HFFc6 (cell line): ENCODE results near the gene ARHGAP15. TPM values are rescaled to one million over a fixed set of nuclear protein-coding genes. Genes with fewer than 3 reads are reported as not detected.

Experiments used
- DNase-seq: peaks from one replicate; pipeline ENCODE4 v3.0.0-alpha.2; 2018
- H3K27ac Mint-ChIP-seq: 2 replicates; pipeline ENCODE4 v1.8.0; 2020; ENCODE audit warnings: mild to moderate bottlenecking, mixed read lengths
- H3K27me3 Mint-ChIP-seq: 2 replicates; pipeline ENCODE4 v1.8.0; 2021; ENCODE audit warnings: mild to moderate bottlenecking, moderate library complexity, mixed read lengths; ENCODE audit not compliant: insufficient read depth
- H3K36me3 Mint-ChIP-seq: 2 replicates; pipeline ENCODE4 v1.8.0; 2021; ENCODE audit warnings: low read depth, mixed read lengths
- H3K4me1 Mint-ChIP-seq: 2 replicates; pipeline ENCODE4 v1.8.0; 2020; ENCODE audit warnings: low read depth, mixed read lengths
- H3K4me3 Mint-ChIP-seq: 2 replicates; pipeline ENCODE4 v1.8.0; 2020; ENCODE audit warnings: mild to moderate bottlenecking, moderate library complexity, mixed read lengths
- H3K9me3 Mint-ChIP-seq: 2 replicates; pipeline ENCODE4 v1.8.0; 2020; ENCODE audit warnings: mild to moderate bottlenecking, mixed read lengths
- total RNA-seq, 6 experiments: library from RNA; stranded (reverse); fragmentation: NEBNext Ultra II Directional; extraction: Animal tissue kit (Norgen Biotek cat#: 25700); gene quantifications; 2 replicates in 1 of 6; 3 replicates in 5 of 6; pipeline ENCODE4 v1.2.3, GENCODE V29; 2021
- TF ChIP-seq, protein P1 (sequence below): fragments of 200-600 bp; sonication (generic); IDR thresholded peaks from 2 replicates; pipeline ENCODE4 v1.5.0; 2021; ENCODE audit warnings: antibody characterized with exemption, mild to moderate bottlenecking

Gene ARHGAP15
- total RNA-seq, 6 experiments from 2014 or later = not detected

DNA sequence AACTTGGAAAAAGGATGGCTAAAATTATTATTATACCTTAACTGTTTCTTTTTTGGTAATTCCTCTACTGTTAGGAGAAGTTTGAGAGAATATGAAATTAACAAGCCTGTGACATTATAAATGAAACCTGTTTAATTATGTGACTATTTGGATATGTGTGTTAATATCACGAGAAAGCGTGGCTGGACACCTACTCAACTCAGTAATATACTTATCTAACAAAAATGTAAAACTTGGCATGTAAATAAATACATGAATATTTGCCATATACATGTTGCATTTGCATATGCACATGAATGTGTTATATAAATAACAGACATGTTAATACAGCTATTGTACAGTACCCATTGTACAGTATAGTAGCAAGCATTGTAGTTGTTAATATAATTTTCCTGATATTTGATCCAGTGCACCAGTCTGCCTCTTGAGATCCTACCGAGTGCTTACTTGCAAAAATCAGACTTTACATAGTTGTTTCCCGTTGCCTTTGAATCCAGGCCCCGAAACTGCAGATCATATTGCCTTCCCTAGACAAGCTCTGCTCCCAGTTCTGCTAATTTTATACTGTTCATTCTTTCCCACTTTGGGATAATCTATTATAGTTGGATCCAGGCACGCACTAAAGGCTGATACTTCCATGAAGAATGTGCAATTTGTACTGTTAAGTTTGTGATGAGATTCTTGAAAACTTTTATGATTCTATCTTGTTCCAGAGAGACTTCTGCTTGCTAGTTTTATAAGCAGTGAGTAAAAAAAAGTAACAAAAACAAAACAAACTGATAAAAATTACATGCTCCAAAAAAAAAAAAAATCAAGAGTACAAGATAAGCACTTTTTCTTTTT lies 395.6 kb downstream of the ARHGAP15 start:
- H3K4me3 Mint-ChIP-seq = peak overlapping the region; percentile 73
- TF ChIP-seq, protein P1, sequence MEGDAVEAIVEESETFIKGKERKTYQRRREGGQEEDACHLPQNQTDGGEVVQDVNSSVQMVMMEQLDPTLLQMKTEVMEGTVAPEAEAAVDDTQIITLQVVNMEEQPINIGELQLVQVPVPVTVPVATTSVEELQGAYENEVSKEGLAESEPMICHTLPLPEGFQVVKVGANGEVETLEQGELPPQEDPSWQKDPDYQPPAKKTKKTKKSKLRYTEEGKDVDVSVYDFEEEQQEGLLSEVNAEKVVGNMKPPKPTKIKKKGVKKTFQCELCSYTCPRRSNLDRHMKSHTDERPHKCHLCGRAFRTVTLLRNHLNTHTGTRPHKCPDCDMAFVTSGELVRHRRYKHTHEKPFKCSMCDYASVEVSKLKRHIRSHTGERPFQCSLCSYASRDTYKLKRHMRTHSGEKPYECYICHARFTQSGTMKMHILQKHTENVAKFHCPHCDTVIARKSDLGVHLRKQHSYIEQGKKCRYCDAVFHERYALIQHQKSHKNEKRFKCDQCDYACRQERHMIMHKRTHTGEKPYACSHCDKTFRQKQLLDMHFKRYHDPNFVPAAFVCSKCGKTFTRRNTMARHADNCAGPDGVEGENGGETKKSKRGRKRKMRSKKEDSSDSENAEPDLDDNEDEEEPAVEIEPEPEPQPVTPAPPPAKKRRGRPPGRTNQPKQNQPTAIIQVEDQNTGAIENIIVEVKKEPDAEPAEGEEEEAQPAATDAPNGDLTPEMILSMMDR = no peak
- no peaks in the 10 kb centered on the region for H3K36me3 Mint-ChIP-seq
- H3K27me3 Mint-ChIP-seq = no peaks in the 10 kb centered on the region
- H3K27ac Mint-ChIP-seq = peak overlapping the region; percentile 86
- DNase-seq = peak; percentile 74
- H3K4me1 Mint-ChIP-seq = peaks cover 66% of the 10 kb centered on the region
- H3K9me3 Mint-ChIP-seq = no peaks in the 10 kb centered on the region

DNA sequence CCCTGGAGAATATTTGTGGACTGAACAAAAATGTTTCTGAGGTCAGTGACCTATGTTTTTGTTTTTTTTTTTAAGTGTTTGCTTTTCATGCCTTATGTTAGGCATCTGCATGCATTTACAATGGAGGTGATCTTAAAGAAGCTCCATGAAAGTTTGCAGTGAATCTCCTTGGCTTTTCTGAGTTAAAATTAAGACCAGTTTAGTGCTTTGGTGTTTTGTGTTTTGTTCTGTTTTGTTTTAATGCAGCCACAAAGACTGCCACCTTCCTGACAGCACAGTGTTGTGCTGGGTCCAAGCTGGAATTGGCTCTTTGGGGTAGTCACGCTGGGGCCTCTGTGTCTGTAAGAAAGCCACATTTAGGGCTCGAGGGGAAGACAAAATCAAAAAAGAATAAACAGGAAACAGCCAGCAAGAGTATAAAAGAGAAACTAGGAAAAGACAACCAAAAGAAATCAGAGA lies 396.2 kb downstream of the ARHGAP15 start:
- H3K4me3 Mint-ChIP-seq = peak overlapping the region; percentile 73
- no peaks in the 10 kb centered on the region for H3K9me3 Mint-ChIP-seq
- DNase-seq = no peak
- H3K4me1 Mint-ChIP-seq = peaks cover 73% of the 10 kb centered on the region
- H3K27me3 Mint-ChIP-seq = no peaks in the 10 kb centered on the region
- TF ChIP-seq, protein P1 = no peak
- peak overlapping the region; percentile 86 for H3K27ac Mint-ChIP-seq
- H3K36me3 Mint-ChIP-seq = no peaks in the 10 kb centered on the region

DNA sequence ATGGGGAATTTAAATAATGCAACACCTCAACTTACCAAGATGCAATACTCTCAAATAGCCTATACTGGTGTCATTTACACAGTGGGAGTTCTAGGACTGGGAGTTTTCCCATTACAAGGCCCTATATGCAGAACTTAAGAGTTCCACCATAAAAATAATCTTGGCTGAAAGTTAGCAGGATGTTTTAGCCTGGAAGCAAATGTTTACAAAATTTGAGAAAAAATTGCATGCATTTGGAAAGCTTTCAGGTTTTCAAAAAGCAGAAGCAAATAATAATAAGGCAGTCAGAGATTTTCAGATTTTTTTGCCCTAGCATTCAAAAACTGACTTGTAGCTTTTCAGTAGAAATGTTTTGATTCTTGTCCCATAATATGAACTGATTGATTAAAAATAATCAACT lies 397.3 kb downstream of the ARHGAP15 start:
- Mint-ChIP-seq H3K9me3 (no peaks in the 10 kb centered on the region), H3K27me3 (no peaks in the 10 kb centered on the region), H3K4me3 (no peak overlapping the region), H3K27ac (no peak overlapping the region), H3K4me1 (peaks cover 78% of the 10 kb centered on the region), H3K36me3 (no peaks in the 10 kb centered on the region)
- TF ChIP-seq, protein P1 = no peak
- DNase-seq = no peak

DNA sequence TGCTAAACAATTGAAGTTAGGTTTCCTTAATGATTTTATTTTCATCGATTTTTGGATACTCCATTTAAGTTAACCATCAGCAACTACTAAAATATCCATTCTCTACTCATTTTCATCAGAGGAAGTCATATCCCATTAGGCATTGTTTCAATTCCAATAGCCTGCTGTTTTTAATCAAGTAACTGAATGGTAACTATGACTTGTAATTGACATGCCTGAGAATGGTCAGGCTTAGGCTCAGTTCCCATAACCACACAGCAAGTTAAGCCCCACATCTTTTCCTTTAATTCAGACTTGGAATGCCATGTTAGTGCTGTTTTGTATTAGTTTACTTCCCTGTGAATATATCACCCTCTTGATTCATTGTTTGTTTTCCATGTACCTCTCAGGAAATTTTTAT lies 398.8 kb downstream of the ARHGAP15 start:
- no peak for DNase-seq
- Mint-ChIP-seq H3K9me3 (no peaks in the 10 kb centered on the region), H3K27me3 (no peaks in the 10 kb centered on the region), H3K4me3 (no peak overlapping the region), H3K27ac (no peak overlapping the region), H3K4me1 (peaks cover 66% of the 10 kb centered on the region), H3K36me3 (no peaks in the 10 kb centered on the region)
- TF ChIP-seq, protein P1 = no peak

DNA sequence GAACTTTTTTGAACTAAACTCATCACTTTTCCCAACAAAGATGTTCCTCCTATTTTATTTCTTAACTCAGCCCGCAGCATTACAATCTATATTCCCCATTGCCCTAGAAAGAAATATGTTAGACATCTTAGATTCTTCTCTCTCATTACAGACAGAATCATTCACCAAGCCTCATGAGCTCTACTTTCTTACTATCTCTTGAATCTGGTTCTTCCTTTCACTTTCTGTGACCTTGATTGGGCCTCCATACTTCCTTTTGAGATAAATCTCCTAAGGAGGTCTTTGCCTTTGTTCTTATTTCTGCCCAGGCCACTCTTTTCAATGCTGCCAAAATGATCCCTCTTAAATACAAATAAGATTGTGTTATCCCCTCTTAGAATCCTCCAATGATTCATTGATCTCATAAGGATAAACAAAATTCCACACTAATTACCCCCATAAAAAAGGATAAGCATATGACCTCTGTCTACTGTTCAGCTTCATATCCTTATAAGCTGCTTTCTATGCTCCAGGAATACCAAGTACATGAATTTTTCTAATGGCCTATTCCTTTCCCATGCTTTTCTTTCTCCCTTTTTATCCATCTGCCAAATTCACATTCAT lies 400.0 kb downstream of the ARHGAP15 start:
- TF ChIP-seq, protein P1 = no peak
- Mint-ChIP-seq H3K4me1 (peaks cover 54% of the 10 kb centered on the region), H3K36me3 (no peaks in the 10 kb centered on the region), H3K9me3 (no peaks in the 10 kb centered on the region), H3K4me3 (no peak overlapping the region), H3K27me3 (0 out of 2 replicates have a peak, but pooled peaks cover 1% of the 10 kb centered on the region), H3K27ac (peak overlapping the region; percentile 9; the same call in 1 of the 2 replicates)
- no peak for DNase-seq
